Kidney (tissue), 14 donors: ENCODE measurements around the gene SBNO2. TPM values are rescaled to one million over a fixed set of nuclear protein-coding genes. Genes with fewer than 3 reads are reported as not detected.

Experiments
- DNase-seq, 5 donors: peaks; one replicate each; pipeline ENCODE4 v3.0.0-alpha.2; 2013 to 2020
- FAIRE-seq: peaks from 2 replicates; lab custom pipeline; 2012; peaks lifted over from hg19 to GRCh38; lab: Jason Lieb, UNC
- H3K27ac ChIP-seq, 2 donors: one replicate each; pipeline ENCODE4 v1.7.0; 2013; ENCODE audit warnings: low read depth in 2 of 2, low read length in 2 of 2, inconsistent platforms in 1 of 2
- H3K27me3 ChIP-seq: one replicate; pipeline ENCODE4 v1.7.1; 2013; ENCODE audit warnings: low read length, inconsistent platforms; ENCODE audit not compliant: control insufficient read depth, insufficient read depth
- H3K36me3 ChIP-seq, 3 donors: one replicate each; pipeline versions ENCODE4 v1.7.0 to v1.7.1; 2013; ENCODE audit warnings: low read length in 3 of 3, control low read depth in 1 of 3, inconsistent platforms in 1 of 3; ENCODE audit not compliant: insufficient read depth in 3 of 3, control insufficient read depth in 2 of 3
- H3K4me1 ChIP-seq, 3 donors: one replicate each; pipeline versions ENCODE4 v1.7.0 to v1.7.1; 2013; ENCODE audit warnings: low read length in 3 of 3, inconsistent platforms in 1 of 3, low read depth in 1 of 3; ENCODE audit not compliant: control insufficient read depth in 2 of 3, insufficient read depth in 2 of 3
- H3K4me3 ChIP-seq, 3 donors: one replicate each; pipeline versions ENCODE4 v1.7.0 to v1.8.1; 2013; ENCODE audit warnings: low read length in 3 of 3, control low read depth in 1 of 3, inconsistent platforms in 1 of 3
- H3K9ac ChIP-seq, 3 donors: one replicate each; pipeline versions ENCODE4 v1.7.0 to v1.7.1; 2013; ENCODE audit warnings: low read length in 3 of 3, control low read depth in 1 of 3, inconsistent platforms in 1 of 3
- H3K9me3 ChIP-seq, 3 donors: one replicate each; pipeline versions ENCODE4 v1.7.0 to v1.7.1; 2013; ENCODE audit warnings: low read length in 3 of 3, control low read depth in 1 of 3, inconsistent platforms in 1 of 3; ENCODE audit not compliant: control insufficient read depth in 2 of 3, insufficient read depth in 1 of 3
- intact Hi-C: fragments of 100-400 bp; cut with DNase I; formaldehyde crosslinking; loops from one replicate; pipeline ENCODE4 v1.11.1; 2022
- polyA plus RNA-seq: library from polyadenylated mRNA; stranded (reverse); fragments of 350-450 nt; fragmentation: Illumina TruSeq; extraction: RNeasy Lipid Tissue Mini Kit (QIAGEN cat#74804); gene quantifications from one replicate; pipeline ENCODE4 v1.2.3, GENCODE V29; 2014; ENCODE audit warnings: low read depth, low replicate concordance; ENCODE audit not compliant: insufficient read depth
- total RNA-seq: library from RNA; stranded (reverse); fragmentation: NEBNext Ultra II Directional; extraction: Animal tissue kit (Norgen Biotek cat#: 25700); gene quantifications from one replicate; pipeline ENCODE4 v1.2.1, GENCODE V29; 2021
- TF ChIP-seq, protein P1 (sequence below): IDR thresholded peaks from 3 replicates; pipeline ENCODE4 v1.5.1; 2012; ENCODE audit warnings: mild to moderate bottlenecking, moderate library complexity, borderline replicate concordance; ENCODE audit not compliant: insufficient read depth; ENCODE audit errors: extremely low read depth
- donor health status: control.
- donor health status: control.
- donor health status: control.
- donor health status: control.
- donor health status: control.
- donor health status: DM: yes; HTN: yes; CAD: no.
- donor health status: Normal renal cell carcinoma (clear cell type).

SBNO2 gene
- total and polyA plus RNA-seq, 2 donors from 2014 or later, result 12.2 to 156 TPM

DNA sequence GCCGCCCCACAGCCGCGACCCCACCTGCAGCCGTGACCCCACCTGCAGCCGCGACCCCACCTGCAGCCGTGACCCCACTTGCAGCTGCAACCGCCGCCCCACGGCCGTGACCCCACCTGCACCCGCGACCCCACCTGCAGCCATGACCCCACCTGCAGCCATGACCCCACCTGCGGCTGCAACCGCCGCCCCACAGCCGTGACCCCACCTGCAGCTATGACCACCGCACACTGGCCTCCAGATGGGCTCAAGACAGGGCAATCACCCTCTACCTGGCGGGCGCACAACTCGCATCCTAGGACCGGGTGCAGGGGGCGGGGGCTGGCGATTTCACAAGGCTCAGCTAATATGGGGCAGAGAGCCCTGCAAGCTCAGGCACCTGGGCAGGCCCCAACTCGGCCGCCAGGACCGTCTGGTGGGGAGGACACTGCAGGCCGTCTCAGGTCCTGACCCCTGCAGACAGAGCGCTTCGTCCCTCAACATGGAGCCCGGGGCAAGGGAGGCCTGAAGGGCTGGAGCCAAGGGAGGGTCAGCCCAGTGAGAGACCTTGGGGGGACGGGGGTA is 15.1 kb downstream of the SBNO2 start:
- TF ChIP-seq, protein P1, sequence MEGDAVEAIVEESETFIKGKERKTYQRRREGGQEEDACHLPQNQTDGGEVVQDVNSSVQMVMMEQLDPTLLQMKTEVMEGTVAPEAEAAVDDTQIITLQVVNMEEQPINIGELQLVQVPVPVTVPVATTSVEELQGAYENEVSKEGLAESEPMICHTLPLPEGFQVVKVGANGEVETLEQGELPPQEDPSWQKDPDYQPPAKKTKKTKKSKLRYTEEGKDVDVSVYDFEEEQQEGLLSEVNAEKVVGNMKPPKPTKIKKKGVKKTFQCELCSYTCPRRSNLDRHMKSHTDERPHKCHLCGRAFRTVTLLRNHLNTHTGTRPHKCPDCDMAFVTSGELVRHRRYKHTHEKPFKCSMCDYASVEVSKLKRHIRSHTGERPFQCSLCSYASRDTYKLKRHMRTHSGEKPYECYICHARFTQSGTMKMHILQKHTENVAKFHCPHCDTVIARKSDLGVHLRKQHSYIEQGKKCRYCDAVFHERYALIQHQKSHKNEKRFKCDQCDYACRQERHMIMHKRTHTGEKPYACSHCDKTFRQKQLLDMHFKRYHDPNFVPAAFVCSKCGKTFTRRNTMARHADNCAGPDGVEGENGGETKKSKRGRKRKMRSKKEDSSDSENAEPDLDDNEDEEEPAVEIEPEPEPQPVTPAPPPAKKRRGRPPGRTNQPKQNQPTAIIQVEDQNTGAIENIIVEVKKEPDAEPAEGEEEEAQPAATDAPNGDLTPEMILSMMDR, result no peak
- Histone ChIP-seq H3K27ac (no peak overlapping the region), H3K9ac (no peak overlapping the region), H3K27me3 (no peaks in the 10 kb centered on the region), H3K4me3 (no peak overlapping the region), H3K9me3 (no peaks in the 10 kb centered on the region), H3K36me3 (no peaks in the 10 kb centered on the region), H3K4me1 (peaks cover 0 to 26% (median 3%) of the 10 kb centered on the region in 3 donors)
- DNase-seq, result no peak
- intact Hi-C loops, result no loop called here
- no peak for FAIRE-seq

DNA sequence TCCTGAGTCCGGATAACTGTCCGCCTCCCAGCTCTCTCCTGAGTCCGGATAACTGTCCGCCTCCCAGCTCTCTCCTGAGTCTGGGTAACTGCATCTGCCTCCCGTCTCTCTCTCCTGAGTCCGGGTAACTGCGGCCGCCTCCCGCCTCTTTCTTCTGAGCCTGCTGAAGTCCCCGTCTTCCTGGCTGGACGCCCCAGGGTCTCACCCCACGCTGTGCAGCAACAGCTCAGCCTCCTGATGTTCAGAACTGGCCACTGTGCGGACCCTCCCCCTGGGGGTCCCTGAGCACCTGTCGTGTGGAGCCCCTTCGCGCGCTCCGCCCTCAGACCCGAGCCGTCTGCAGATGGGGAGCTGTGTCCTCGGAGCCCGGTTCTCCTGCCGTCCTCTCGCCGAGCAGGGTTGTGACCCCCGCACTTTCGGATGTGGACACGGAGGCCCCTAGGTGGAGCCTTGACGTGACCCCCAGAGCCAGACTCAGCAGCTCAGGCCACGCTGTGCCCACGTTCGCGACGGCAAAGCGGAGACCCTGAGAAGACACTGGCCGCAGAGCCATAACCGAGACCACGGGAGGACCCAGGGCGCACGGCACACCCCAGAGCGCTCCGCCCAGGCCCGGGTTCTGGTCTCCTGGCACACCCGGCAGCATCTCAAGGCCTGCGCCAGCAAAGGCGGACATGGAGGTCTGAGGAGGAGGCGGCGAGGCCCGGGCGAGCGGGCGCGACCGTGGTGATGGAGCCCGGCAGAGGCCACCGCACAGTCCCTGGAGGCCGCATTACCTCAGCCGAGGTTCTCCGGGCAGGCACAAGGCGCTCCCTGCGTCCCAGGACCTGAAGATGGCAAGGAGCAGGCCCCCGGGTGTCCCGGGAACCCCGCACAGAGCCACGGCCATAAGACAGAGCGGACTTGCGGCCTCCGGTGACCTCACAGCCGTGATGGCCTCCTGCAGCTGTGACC is 15.9 kb downstream of the SBNO2 start:
- H3K4me3 ChIP-seq, result no peak overlapping the region
- H3K36me3 ChIP-seq, result no peaks in the 10 kb centered on the region
- H3K27ac ChIP-seq, result no peak overlapping the region
- FAIRE-seq (no peak), DNase-seq (peak in 1 of 5 donors; percentile 74)
- no peak overlapping the region for H3K9ac ChIP-seq
- TF ChIP-seq, protein P1, result no peak
- no peaks in the 10 kb centered on the region for H3K27me3 ChIP-seq
- H3K4me1 ChIP-seq, result peaks cover 0 to 24% (median 3%) of the 10 kb centered on the region in 3 donors
- intact Hi-C loops, result no loop called here
- H3K9me3 ChIP-seq, result no peaks in the 10 kb centered on the region

DNA sequence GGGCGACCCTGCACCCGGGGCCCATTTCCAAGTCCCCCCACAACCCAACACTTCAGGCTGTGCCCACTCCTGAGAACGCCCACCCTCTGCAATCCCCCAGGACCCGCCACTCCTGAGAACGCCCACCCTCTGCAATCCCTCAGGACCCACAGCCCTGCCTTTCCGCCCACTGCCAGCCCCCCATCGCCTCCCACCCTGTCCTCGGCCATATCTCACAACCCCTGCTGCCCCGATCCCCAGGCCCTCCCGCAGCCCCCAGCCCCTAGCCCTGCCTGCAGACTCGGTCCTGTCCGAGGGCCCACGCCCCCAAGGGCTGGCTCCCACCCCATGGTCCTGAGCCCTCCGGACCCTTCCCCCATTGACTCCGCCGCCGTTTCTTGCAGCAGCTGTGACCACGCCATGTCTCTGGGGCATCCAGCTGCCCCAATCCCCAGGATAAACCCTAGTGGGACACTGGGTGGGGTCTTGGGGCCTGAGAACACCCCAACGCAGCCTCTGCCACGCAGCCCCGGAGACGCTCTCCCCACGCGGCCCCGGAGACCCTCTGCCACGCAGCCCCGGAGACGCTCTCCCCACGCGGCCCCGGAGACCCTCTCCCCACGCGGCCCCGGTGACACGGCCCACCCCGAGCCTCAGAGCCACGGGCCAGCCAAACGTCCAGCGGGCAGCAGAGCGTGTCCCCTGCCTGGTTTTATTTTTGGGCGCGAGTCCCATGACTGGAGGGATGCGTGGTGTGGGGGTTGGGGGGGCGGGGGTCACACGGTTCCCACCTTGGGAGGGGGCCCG is 17.0 kb downstream of the SBNO2 start:
- no peaks in the 10 kb centered on the region for H3K27me3 ChIP-seq
- FAIRE-seq (no peak), DNase-seq (peak in 1 of 5 donors; percentile 81)
- no peaks in the 10 kb centered on the region for H3K9me3 ChIP-seq
- H3K9ac ChIP-seq, result no peak overlapping the region
- TF ChIP-seq, protein P1, result no peak
- peaks cover 0 to 22% (median 3%) of the 10 kb centered on the region in 3 donors for H3K4me1 ChIP-seq
- intact Hi-C loops, result no loop called here
- peaks cover 0 to 3% (median 0%) of the 10 kb centered on the region in 3 donors for H3K36me3 ChIP-seq
- H3K27ac ChIP-seq, result peak overlapping the region in 1 of 2 donors; percentile 69
- H3K4me3 ChIP-seq, result no peak overlapping the region
